Measurements from ENCODE around the gene DEPP1. TPM values are rescaled to one million over a fixed set of nuclear protein-coding genes. Genes with fewer than 3 reads are reported as not detected.

DEPP1 gene
- total RNA-seq, 2 donors from 2014 or later = 27.2 to 144 TPM

GRCh38 chr10:44983895-44984278 lies 5.3 kb upstream of the DEPP1 start:
- 93% methylated on average over 10 of the region's 10 CpGs for WGBS
- Histone ChIP-seq H3K4me3 (no peak overlapping the region), H3K27me3 (replicated peaks; ENCODE audit: insufficient read depth) (no peaks in the 10 kb centered on the region), H3K36me3 (no peaks in the 10 kb centered on the region), H3K4me1 (replicated peaks) (peaks cover 19% of the 10 kb centered on the region), H3K9me3 (no peaks in the 10 kb centered on the region), H3K27ac (no peak overlapping the region)
- no peak for DNase-seq (ENCODE audit: low spot score)
- TF ChIP-seq POLR2A (IDR thresholded peaks at IDR 0.05) = no peak
- TF ChIP-seq CTCF (IDR thresholded peaks at IDR 0.05) = no peak
- no peak for TF ChIP-seq POLR2AphosphoS5 (IDR thresholded peaks at IDR 0.05)
- intact Hi-C loops (cut with DNase I) = no loop called here

DNA sequence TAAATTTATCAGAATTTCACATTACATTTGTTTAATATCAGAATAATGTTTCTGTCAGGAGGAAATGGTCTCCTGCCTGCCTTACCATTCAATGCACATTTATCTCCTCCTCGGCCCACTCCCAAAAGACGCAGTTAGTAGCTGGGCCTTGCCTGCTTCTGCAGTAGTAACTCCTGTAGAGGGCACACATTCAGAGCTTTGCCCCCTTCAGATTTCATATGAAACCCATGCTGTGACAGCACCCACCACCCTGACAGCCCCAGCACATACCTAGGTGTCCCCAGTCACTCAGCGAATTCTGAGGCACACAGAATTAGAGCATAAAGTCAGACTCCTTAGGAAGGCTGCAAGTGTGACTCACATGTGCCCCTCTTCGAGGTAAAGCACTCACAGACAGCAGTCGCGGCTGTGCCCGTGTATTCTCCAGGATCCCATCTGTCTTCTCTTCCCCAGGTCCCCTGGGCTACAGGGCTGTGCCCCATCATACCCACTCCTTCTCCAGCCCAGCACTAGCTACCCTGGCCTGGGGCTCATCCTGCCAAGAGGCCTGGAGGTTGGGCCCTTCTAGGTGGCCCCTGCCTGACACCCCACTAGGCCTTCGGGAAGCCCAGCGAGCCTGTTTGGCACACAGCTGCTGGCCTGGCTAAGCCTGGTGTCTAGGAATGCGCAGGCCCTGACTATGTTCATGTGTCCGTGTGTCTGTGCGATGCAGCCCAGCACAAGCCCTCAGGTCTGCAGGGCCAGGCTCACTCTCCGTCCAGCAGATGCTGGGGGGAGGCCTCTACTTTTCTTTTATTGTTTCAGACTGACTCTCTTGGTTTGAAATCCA lies 4.7 kb upstream of the DEPP1 start:
- 90% methylated on average over 13 of the region's 13 CpGs for WGBS
- H3K4me1 ChIP-seq (replicated peaks) = peaks cover 20% of the 10 kb centered on the region
- no peaks in the 10 kb centered on the region for H3K27me3 ChIP-seq (replicated peaks; ENCODE audit: insufficient read depth)
- H3K27ac ChIP-seq = no peak overlapping the region
- DNase-seq (ENCODE audit: low spot score) = no peak
- TF ChIP-seq CTCF (IDR thresholded peaks at IDR 0.05) (no peak), POLR2AphosphoS5 (IDR thresholded peaks at IDR 0.05) (no peak), POLR2A (IDR thresholded peaks at IDR 0.05) (no peak)
- H3K9me3 ChIP-seq = no peaks in the 10 kb centered on the region
- no peaks in the 10 kb centered on the region for H3K36me3 ChIP-seq
- H3K4me3 ChIP-seq = no peak overlapping the region
- intact Hi-C loops (cut with DNase I) = no loop called here

GRCh38 chr10:44982496-44982895 lies 3.9 kb upstream of the DEPP1 start:
- WGBS = 97% methylated on average over 9 of the region's 9 CpGs
- Histone ChIP-seq H3K4me1 (replicated peaks) (peaks cover 20% of the 10 kb centered on the region), H3K27me3 (replicated peaks; ENCODE audit: insufficient read depth) (no peaks in the 10 kb centered on the region), H3K36me3 (no peaks in the 10 kb centered on the region), H3K9me3 (no peaks in the 10 kb centered on the region), H3K4me3 (no peak overlapping the region), H3K27ac (no peak overlapping the region)
- no peak for DNase-seq (ENCODE audit: low spot score)
- TF ChIP-seq POLR2AphosphoS5 (IDR thresholded peaks at IDR 0.05) (no peak), CTCF (IDR thresholded peaks at IDR 0.05) (no peak), POLR2A (IDR thresholded peaks at IDR 0.05) (no peak)
- intact Hi-C loops (cut with DNase I) = no loop called here

DNA sequence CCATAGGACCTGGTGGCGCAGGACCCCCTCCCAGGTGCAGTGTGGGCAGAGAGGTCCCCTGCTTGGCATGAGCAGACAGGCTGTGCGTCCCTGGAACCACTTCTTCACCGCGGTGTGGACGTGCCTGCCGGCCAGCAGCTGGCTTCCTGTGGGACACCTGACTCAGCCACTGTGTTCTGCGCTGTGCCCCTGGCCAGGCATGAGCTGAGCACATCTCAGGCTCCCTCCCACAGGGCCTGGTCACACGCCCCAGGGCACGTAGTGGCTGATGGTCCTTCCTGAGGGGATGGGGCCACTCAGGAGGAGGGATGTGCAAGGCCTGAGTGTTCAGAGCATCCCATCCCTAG lies 3.5 kb upstream of the DEPP1 start:
- intact Hi-C loops (cut with DNase I) = no loop called here
- TF ChIP-seq POLR2AphosphoS5 (IDR thresholded peaks at IDR 0.05) = no peak
- TF ChIP-seq CTCF (IDR thresholded peaks at IDR 0.05) = no peak
- no peak for TF ChIP-seq POLR2A (IDR thresholded peaks at IDR 0.05)
- no peak for DNase-seq (ENCODE audit: low spot score)
- Histone ChIP-seq H3K27me3 (replicated peaks; ENCODE audit: insufficient read depth) (no peaks in the 10 kb centered on the region), H3K4me3 (no peak overlapping the region), H3K27ac (peak overlapping the region in 1 of 2 donors; percentile 33), H3K4me1 (replicated peaks) (peaks cover 20% of the 10 kb centered on the region), H3K36me3 (no peaks in the 10 kb centered on the region), H3K9me3 (no peaks in the 10 kb centered on the region)
- 83% methylated on average over 9 of the region's 9 CpGs for WGBS

All from prostate gland (tissue), 2 donors.